Tibial nerve (tissue), 4 donors: ENCODE data around the gene STK38L. TPM values are rescaled to one million over a fixed set of nuclear protein-coding genes. Genes with fewer than 3 reads are reported as not detected.

Source experiments
- DNase-seq, 2 donors: peaks; one replicate each; pipeline ENCODE4 v3.0.0-alpha.2; 2019; ENCODE audit warnings: low spot score in 2 of 2
- H3K27ac ChIP-seq, 4 donors: fragments of 200-600 bp; sonication (generic) in 3 of 4; one replicate each; pipeline ENCODE4 v1.5.1; 2017 to 2019; ENCODE audit warnings: mild to moderate bottlenecking in 1 of 4
- H3K27me3 ChIP-seq, 2 donors: fragments of 200-600 bp; sonication (generic) in 1 of 2; one replicate each; pipeline versions ENCODE4 v1.5.1 to v1.6.0; 2017 to 2019
- H3K36me3 ChIP-seq, 3 donors: fragments of 200-600 bp; sonication (generic); one replicate each; pipeline ENCODE4 v1.5.1; 2018 to 2019
- H3K4me1 ChIP-seq, 4 donors: fragments of 200-600 bp; sonication (generic) in 3 of 4; one replicate each; pipeline ENCODE4 v1.5.1; 2017 to 2019
- H3K4me3 ChIP-seq, 4 donors: fragments of 200-600 bp; sonication (generic) in 3 of 4; one replicate each; pipeline ENCODE4 v1.5.1; 2017 to 2019; ENCODE audit warnings: mild to moderate bottlenecking in 1 of 4, moderate library complexity in 1 of 4
- H3K9me3 ChIP-seq, 4 donors: fragments of 200-600 bp; sonication (generic) in 3 of 4; one replicate each; pipeline ENCODE4 v1.5.1; 2017 to 2019
- CTCF ChIP-seq, 5 experiments: fragments of 200-600 bp in 3 of 5; fragments of 450-650 bp in 2 of 5; sonication (generic) in 3 of 5; IDR thresholded peaks; one replicate each; pipeline ENCODE4 v1.5.1; 2016 to 2019; ENCODE audit warnings: antibody characterized with exemption in 5 of 5, mild to moderate bottlenecking in 3 of 5, moderate library complexity in 2 of 5
- EP300 ChIP-seq, 2 donors: sonication (generic); formaldehyde crosslinking; IDR thresholded peaks; one replicate each; pipeline ENCODE4 v1.6.1; 2017; ENCODE audit warnings: antibody characterized with exemption in 2 of 2, mild to moderate bottlenecking in 1 of 2
- POLR2A ChIP-seq, 2 donors: fragments of 450-650 bp; IDR thresholded peaks; one replicate each; pipeline ENCODE4 v1.6.1; 2017; ENCODE audit warnings: antibody characterized with exemption in 2 of 2, mild to moderate bottlenecking in 2 of 2, moderate library complexity in 2 of 2
- WGBS, 2 donors: methylation state at CpG; one replicate each; pipeline ENCODE4 v1.1.5; 2018; 5-methylcytosine and 5-hydroxymethylcytosine counted together
- total RNA-seq, 4 donors: library from RNA; depleted of rRNA; stranded (reverse); fragments of >200 nt; gene quantifications; one replicate each; pipeline ENCODE4 v1.1.0, GENCODE V29; 2016

Gene STK38L
- total RNA-seq, 4 donors from 2014 or later, result 30.6 to 51.6 (median 40.8) TPM

DNA sequence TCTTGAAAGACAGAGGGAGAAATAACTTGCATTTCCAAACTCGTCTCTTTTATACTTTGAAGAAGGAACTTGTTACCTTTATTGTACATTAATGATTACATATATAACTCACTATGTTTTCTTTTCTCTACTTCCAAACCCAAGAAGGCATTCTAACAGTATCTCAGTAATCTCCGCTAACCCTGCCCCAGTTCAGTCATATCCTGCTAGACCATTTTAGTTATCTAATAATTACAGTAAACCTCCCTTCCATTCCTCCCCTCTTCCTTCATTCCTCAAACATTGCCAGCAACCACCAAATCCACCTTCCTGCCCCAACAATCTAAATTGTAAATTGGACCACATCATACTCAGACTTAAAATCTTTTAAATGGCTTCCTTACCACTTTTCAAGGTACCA is 30.6 kb downstream of the STK38L start:
- TF ChIP-seq CTCF (IDR thresholded peaks at IDR 0.05), result no peak
- no peak for TF ChIP-seq EP300 (IDR thresholded peaks at IDR 0.05)
- TF ChIP-seq POLR2A (IDR thresholded peaks at IDR 0.05), result no peak
- no peak for DNase-seq
- peaks cover 0 to 53% (median 10%) of the 10 kb centered on the region in 4 donors for H3K4me1 ChIP-seq
- 93 to 95% methylated on average over 2 of the region's 2 CpGs for WGBS, 2 donors
- H3K27ac ChIP-seq, result no peak overlapping the region
- H3K4me3 ChIP-seq, result no peak overlapping the region
- H3K36me3 ChIP-seq, result no peaks in the 10 kb centered on the region
- peaks cover 0 to under 1% (median 0%) of the 10 kb centered on the region in 4 donors for H3K9me3 ChIP-seq
- no peaks in the 10 kb centered on the region for H3K27me3 ChIP-seq

DNA sequence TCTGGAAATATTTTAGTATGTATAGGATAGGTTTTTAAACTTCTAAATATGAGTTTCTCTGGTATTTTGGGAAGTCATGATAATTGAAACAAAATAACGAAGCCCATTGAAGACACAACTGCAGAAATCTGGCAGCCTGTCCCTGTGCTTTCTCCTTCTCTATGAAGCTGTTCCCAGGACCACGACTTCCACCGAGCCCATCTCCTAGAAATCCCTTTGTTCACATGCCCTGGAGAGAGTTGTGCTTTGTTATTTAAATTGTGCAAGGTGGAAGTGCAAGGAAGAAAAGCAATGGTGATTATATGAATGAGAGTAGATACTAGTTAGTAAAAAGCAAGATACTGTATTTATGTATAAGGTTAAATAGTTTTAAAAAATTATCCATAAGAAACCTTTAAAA is 32.2 kb downstream of the STK38L start:
- 65 to 70% methylated on average over 3 of the region's 3 CpGs for WGBS, 2 donors
- Histone ChIP-seq H3K27me3 (no peaks in the 10 kb centered on the region), H3K4me3 (no peak overlapping the region), H3K4me1 (peaks cover 0 to 63% (median 13%) of the 10 kb centered on the region in 4 donors), H3K36me3 (no peaks in the 10 kb centered on the region), H3K27ac (no peak overlapping the region), H3K9me3 (no peaks in the 10 kb centered on the region)
- TF ChIP-seq POLR2A (IDR thresholded peaks at IDR 0.05), result no peak
- TF ChIP-seq CTCF (IDR thresholded peaks at IDR 0.05), result no peak
- DNase-seq, result no peak

- no peaks in the 10 kb centered on the region for H3K27me3 ChIP-seq
- H3K27ac ChIP-seq, result peak overlapping the region in 3 of 4 donors; percentile 21 to 45 (median 30)
- peaks cover 0 to 50% (median 14%) of the 10 kb centered on the region in 4 donors for H3K4me1 ChIP-seq
- 53 to 73% methylated on average over 1 of the region's 1 CpG for WGBS, 2 donors
- TF ChIP-seq EP300 (IDR thresholded peaks at IDR 0.05), result peak in 1 of 2 donors; percentile 21
- no peak for TF ChIP-seq POLR2A (IDR thresholded peaks at IDR 0.05)
- DNase-seq, result peak in 1 of 2 donors; percentile 50
- no peak overlapping the region for H3K4me3 ChIP-seq
- H3K9me3 ChIP-seq, result no peaks in the 10 kb centered on the region
- H3K36me3 ChIP-seq, result no peaks in the 10 kb centered on the region
These were observed 33.8 kb downstream of the STK38L start for GRCh38 chr12:27277846-27278260.

- H3K27me3 ChIP-seq, result no peaks in the 10 kb centered on the region
- no peaks in the 10 kb centered on the region for H3K36me3 ChIP-seq
- peak overlapping the region in 1 of 4 donors; percentile 56 for H3K27ac ChIP-seq
- H3K4me3 ChIP-seq, result no peak overlapping the region
- DNase-seq, result no peak
- TF ChIP-seq EP300 (IDR thresholded peaks at IDR 0.05) (no peak), POLR2A (IDR thresholded peaks at IDR 0.05) (no peak), CTCF (IDR thresholded peaks at IDR 0.05) (no peak)
- 81 to 86% methylated on average over 2 of the region's 2 CpGs for WGBS, 2 donors
- H3K9me3 ChIP-seq, result no peaks in the 10 kb centered on the region
- peaks cover 0 to 46% (median 13%) of the 10 kb centered on the region in 4 donors for H3K4me1 ChIP-seq
These were observed 35.7 kb downstream of the STK38L start for GRCh38 chr12:27279826-27280225.

GRCh38 chr12:27280412-27280811 is 36.3 kb downstream of the STK38L start:
- Histone ChIP-seq H3K36me3 (no peaks in the 10 kb centered on the region), H3K9me3 (no peaks in the 10 kb centered on the region), H3K27me3 (no peaks in the 10 kb centered on the region), H3K27ac (peak overlapping the region in 2 of 4 donors; percentile 11 to 56), H3K4me1 (peaks cover 0 to 51% (median 13%) of the 10 kb centered on the region in 4 donors), H3K4me3 (no peak overlapping the region)
- DNase-seq, result no peak
- no peak for TF ChIP-seq POLR2A (IDR thresholded peaks at IDR 0.05)
- 75 to 76% methylated on average over 5 of the region's 5 CpGs for WGBS, 2 donors

GRCh38 chr12:27282754-27283153 is 38.7 kb downstream of the STK38L start:
- no peak for DNase-seq
- 95 to 100% methylated on average over 2 of the region's 2 CpGs for WGBS, 2 donors
- Histone ChIP-seq H3K4me1 (peaks cover 0 to 44% (median 10%) of the 10 kb centered on the region in 4 donors), H3K27ac (peak overlapping the region in 1 of 4 donors; percentile 40), H3K9me3 (no peaks in the 10 kb centered on the region), H3K36me3 (no peaks in the 10 kb centered on the region), H3K4me3 (no peak overlapping the region), H3K27me3 (no peaks in the 10 kb centered on the region)
- TF ChIP-seq CTCF (IDR thresholded peaks at IDR 0.05), result no peak
- TF ChIP-seq POLR2A (IDR thresholded peaks at IDR 0.05), result no peak
- TF ChIP-seq EP300 (IDR thresholded peaks at IDR 0.05), result no peak
